GM12878 (cell line): Measurements from ENCODE around the gene PPP3CB. TPM values are rescaled to one million over a fixed set of nuclear protein-coding genes. Genes with fewer than 3 reads are reported as not detected.

Experiments used
- ATAC-seq: fragments of 200-7000 bp; cut with Tn5 transposase; 3 replicates; pipeline ENCODE4 v1.9.1; 2020; ENCODE audit warnings: mild to moderate bottlenecking, moderate library complexity
- BruUV-seq: library from RNA; stranded (reverse); fragments of 400-500 nt; replicated peaks from 2 replicates; lab custom pipeline; 2021; lab: Mats Ljungman, UMichigan
- CTCF ChIA-PET: fragments of 300-600 bp; sonication (Branson Sonifier 250); formaldehyde crosslinking; extraction: SDS; loops from one replicate; lab custom pipeline; 2021; ENCODE audit warnings: inconsistent platforms; lab: Yijun Ruan, JAX
- POLR2A ChIA-PET: fragments of 350-600 bp; formaldehyde crosslinking; extraction: SDS; loops from one replicate; lab custom pipeline; 2021; ENCODE audit warnings: inconsistent platforms; lab: Charles Lee
- RAD21 ChIA-PET: fragments of 300-600 bp; sonication (Branson Sonifier 250); formaldehyde crosslinking; loops from one replicate; lab custom pipeline; 2023; ENCODE audit warnings: antibody characterized with exemption; ENCODE audit not compliant: unreplicated experiment; lab: Charles Lee
- SMC1A ChIA-PET: fragments of 300-600 bp; sonication (Branson Sonifier 250); formaldehyde crosslinking; loops from one replicate; lab custom pipeline; 2023; ENCODE audit not compliant: unreplicated experiment, uncharacterized antibody; lab: Charles Lee
- DNase-seq: peaks from one replicate; pipeline ENCODE4 v3.0.0-alpha.2; 2011; ENCODE audit warnings: low read depth, low spot score
- FAIRE-seq: peaks from 3 replicates; lab custom pipeline; 2011; peaks lifted over from hg19 to GRCh38; lab: Jason Lieb, UNC
- H2AFZ ChIP-seq: 2 replicates; pipeline ENCODE4 v1.6.0; 2011; ENCODE audit warnings: low read depth, low read length, control low read depth; ENCODE audit not compliant: control insufficient read depth
- H3K27ac ChIP-seq: 2 replicates; pipeline ENCODE4 v1.5.1; 2011; ENCODE audit warnings: control low read depth; ENCODE audit not compliant: control insufficient read depth, insufficient read depth
- H3K27me3 ChIP-seq, 2 experiments: replicated peaks in 1 of 2; 2 replicates each; pipeline versions ENCODE4 v1.6.0 to v1.6.1; 2011; ENCODE audit warnings: low read length in 1 of 2; ENCODE audit not compliant: control insufficient read depth in 2 of 2, insufficient read depth in 2 of 2
- H3K36me3 ChIP-seq, 2 experiments: 2 replicates each; pipeline ENCODE4 v1.5.1; 2011; ENCODE audit warnings: low read length in 1 of 2; ENCODE audit not compliant: control insufficient read depth in 2 of 2, insufficient read depth in 2 of 2
- H3K4me1 ChIP-seq: 2 replicates; pipeline ENCODE4 v1.6.1; 2011; ENCODE audit warnings: mild to moderate bottlenecking, low read length, moderate library complexity, mixed read lengths; ENCODE audit not compliant: control insufficient read depth, insufficient read depth
- H3K4me2 ChIP-seq: 2 replicates; pipeline ENCODE4 v1.6.0; 2011; ENCODE audit warnings: control low read depth; ENCODE audit not compliant: control insufficient read depth, insufficient read depth
- H3K4me3 ChIP-seq: fragments of 200-600 bp; sonication (generic); 2 replicates; pipeline ENCODE4 v1.5.1; 2016
- H3K79me2 ChIP-seq: 2 replicates; pipeline ENCODE4 v1.6.0; 2011; ENCODE audit warnings: low read length; ENCODE audit not compliant: control insufficient read depth, insufficient read depth
- H3K9ac ChIP-seq: 2 replicates; pipeline ENCODE4 v1.8.0; 2011; ENCODE audit warnings: low read length, control low read depth, mixed read lengths; ENCODE audit not compliant: control insufficient read depth, insufficient read depth
- H3K9me3 ChIP-seq: replicated peaks from 3 replicates; pipeline ENCODE4 v1.5.1; 2011; ENCODE audit warnings: mild to moderate bottlenecking, low read length; ENCODE audit not compliant: control insufficient read depth, insufficient read depth
- H4K20me1 ChIP-seq: 2 replicates; pipeline ENCODE4 v1.6.0; 2011; ENCODE audit not compliant: control insufficient read depth, insufficient read depth
- BACH1 ChIP-seq: fragments of 450-650 bp; IDR thresholded peaks from 2 replicates; pipeline ENCODE4 v1.6.1; 2017; ENCODE audit warnings: mild to moderate bottlenecking, borderline replicate concordance
- BCLAF1 ChIP-seq: fragments of 450-650 bp; IDR thresholded peaks from 2 replicates; pipeline ENCODE4 v1.6.1; 2017; ENCODE audit warnings: antibody characterized with exemption, mild to moderate bottlenecking, moderate library complexity
- CEBPZ ChIP-seq: fragments of 150-350 bp; IDR thresholded peaks from 2 replicates; pipeline ENCODE4 v1.6.1; 2016; ENCODE audit warnings: low read depth, low read length
- CREB1 ChIP-seq: IDR thresholded peaks from 2 replicates; pipeline ENCODE4 v1.6.1; 2012; ENCODE audit warnings: low read depth, mild to moderate bottlenecking, inconsistent platforms
- ZBTB11 ChIP-seq: fragments of 450-650 bp; formaldehyde crosslinking; IDR thresholded peaks from 2 replicates; pipeline ENCODE4 v1.5.0; 2022; ENCODE audit warnings: mild to moderate bottlenecking, missing genetic modification characterization
- ZNF687 ChIP-seq: fragments of 450-650 bp; IDR thresholded peaks from 2 replicates; pipeline ENCODE4 v1.6.1; 2017; ENCODE audit warnings: mild to moderate bottlenecking, moderate library complexity
- ZZZ3 ChIP-seq: IDR thresholded peaks from 2 replicates; pipeline ENCODE4 v1.6.1; 2011; ENCODE audit warnings: low read depth; ENCODE audit not compliant: control insufficient read depth, insufficient read length
- in situ Hi-C: fragments of 300-500 bp; cut with MboI; formaldehyde crosslinking; loops from 9 replicates; pipeline ENCODE4 v1.14.3; 2018; ENCODE audit warnings: mixed read lengths
- intact Hi-C: fragments of 100-400 bp; cut with micrococcal nuclease; formaldehyde crosslinking; loops from one replicate; pipeline ENCODE4 v1.14.2; 2022; ENCODE audit not compliant: unreplicated experiment
- polyA plus RNA-seq, 11 experiments: library from polyadenylated mRNA; depleted of rRNA in 4 of 11; unstranded in 6 of 11; stranded (reverse) in 5 of 11; fragments of >200 nt; fragmentation: Nextera tagmentation in 4 of 11; fragmentation: Illumina TruSeq in 1 of 11; extraction: Ambion mirVana in 4 of 11; extraction: Trizol in 1 of 11; gene quantifications; 1 replicate in 1 of 11; 2 replicates in 10 of 11; pipeline versions ENCODE4 v1.2.1 to v1.2.3, GENCODE V29; 2011 to 2016; ENCODE audit warnings: inconsistent platforms in 2 of 11, missing spikeins in 2 of 11, low read depth in 1 of 11
- total RNA-seq, 4 experiments: library from RNA; depleted of rRNA in 3 of 4; stranded (reverse); fragments of >200 nt in 3 of 4; fragmentation: Illumina TruSeq in 1 of 4; extraction: Trizol in 1 of 4; gene quantifications; 2 replicates each; pipeline versions ENCODE4 v1.2.1 to v1.2.3, GENCODE V29; 2013 to 2021

The PPP3CB gene
- total and polyA plus RNA-seq, 10 of the 15 experiments (the other 5 are each of a cell fraction or from before 2014, with no cell fraction given) = 11.4 to 46.4 (median 19.3) TPM

- Histone ChIP-seq H3K4me3 (no peak overlapping the region), H2AFZ (no peak overlapping the region), H3K79me2 (no peaks in the 10 kb centered on the region), H3K27ac (no peak overlapping the region), H3K4me1 (peaks cover 10% of the 10 kb centered on the region), H3K9me3 (no peaks in the 10 kb centered on the region), H4K20me1 (no peaks in the 10 kb centered on the region), H3K4me2 (no peak overlapping the region), H3K27me3 (no peaks in the 10 kb centered on the region)
- no peak for ATAC-seq
- POLR2A ChIA-PET = interaction anchor here (0.9 to 1.0 kb wide), 2 partner anchors 9 to 253 kb away, joined by 3 to 4 read pairs; no protein-coding TSS in a partner anchor
- FAIRE-seq = no peak
- intact Hi-C loops = no loop called here
- TF ChIP-seq CEBPZ (no peak), CREB1 (no peak), ZNF687 (no peak), BACH1 (no peak), BCLAF1 (no peak), ZZZ3 (no peak), ZBTB11 (CRISPR knock-in tag) (no peak)
- TF ChIP-seq, all 136 proteins: peak for 0
- DNase-seq = no peak
- RAD21 ChIA-PET = no interaction called here
- in situ Hi-C loops = no loop called here
- BruUV-seq = no TSS peak
- SMC1A ChIA-PET = interaction anchor here (0.7 to 1.4 kb wide), 2 partner anchors 13 to 24 kb away, joined by 3 to 5 read pairs; no protein-coding TSS in a partner anchor
- CTCF ChIA-PET = no interaction called here
- Histone ChIP-seq H3K9ac (no peak overlapping the region), H3K36me3 (no peaks in the 10 kb centered on the region; a peak in 1 of 4 replicates)
Observed at GRCh38 chr10:73506074-73506473, 10.2 kb upstream of the PPP3CB start.
